ENCODE data around the gene SIAE.
"Not testable (repeated sequence)": the region's sequence is repeated elsewhere in the genome, so short reads cannot be mapped to it uniquely, and the experiment has no call there.

The SIAE gene

DNA sequence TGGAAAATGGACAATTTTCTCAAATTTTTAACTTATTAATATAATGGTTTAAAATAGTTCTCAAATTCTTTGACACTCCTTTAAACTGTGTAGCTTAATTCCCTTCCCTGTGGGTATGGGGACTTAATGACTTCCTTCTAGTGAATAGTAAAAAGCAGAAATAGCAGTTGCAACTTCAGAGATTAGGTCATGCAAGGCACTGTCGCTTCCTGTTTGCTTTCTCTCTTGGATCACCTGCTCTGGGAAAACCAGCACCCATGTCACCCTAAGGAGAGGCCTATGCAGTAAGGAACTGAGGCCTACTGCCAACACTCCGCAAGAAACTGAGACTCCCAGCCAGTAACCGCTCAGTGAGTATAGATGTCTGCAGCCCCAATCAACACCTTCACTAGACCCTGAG, 67.8 kb downstream of the SIAE start:
- Mint-ChIP-seq H3K36me3 (ENCODE audit: low read depth) (no peaks in the 10 kb centered on the region), H3K4me1 (no peaks in the 10 kb centered on the region), H3K9me3 (no peaks in the 10 kb centered on the region), H3K4me3 (no peak overlapping the region), H3K27ac (no peak overlapping the region), H3K27me3 (ENCODE audit: low read depth, poor library complexity) (peaks cover 4% of the 10 kb centered on the region)
- TF ChIP-seq, protein P1, sequence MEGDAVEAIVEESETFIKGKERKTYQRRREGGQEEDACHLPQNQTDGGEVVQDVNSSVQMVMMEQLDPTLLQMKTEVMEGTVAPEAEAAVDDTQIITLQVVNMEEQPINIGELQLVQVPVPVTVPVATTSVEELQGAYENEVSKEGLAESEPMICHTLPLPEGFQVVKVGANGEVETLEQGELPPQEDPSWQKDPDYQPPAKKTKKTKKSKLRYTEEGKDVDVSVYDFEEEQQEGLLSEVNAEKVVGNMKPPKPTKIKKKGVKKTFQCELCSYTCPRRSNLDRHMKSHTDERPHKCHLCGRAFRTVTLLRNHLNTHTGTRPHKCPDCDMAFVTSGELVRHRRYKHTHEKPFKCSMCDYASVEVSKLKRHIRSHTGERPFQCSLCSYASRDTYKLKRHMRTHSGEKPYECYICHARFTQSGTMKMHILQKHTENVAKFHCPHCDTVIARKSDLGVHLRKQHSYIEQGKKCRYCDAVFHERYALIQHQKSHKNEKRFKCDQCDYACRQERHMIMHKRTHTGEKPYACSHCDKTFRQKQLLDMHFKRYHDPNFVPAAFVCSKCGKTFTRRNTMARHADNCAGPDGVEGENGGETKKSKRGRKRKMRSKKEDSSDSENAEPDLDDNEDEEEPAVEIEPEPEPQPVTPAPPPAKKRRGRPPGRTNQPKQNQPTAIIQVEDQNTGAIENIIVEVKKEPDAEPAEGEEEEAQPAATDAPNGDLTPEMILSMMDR (IDR thresholded peaks at IDR 0.05) = no peak
- no peak for DNase-seq

DNA sequence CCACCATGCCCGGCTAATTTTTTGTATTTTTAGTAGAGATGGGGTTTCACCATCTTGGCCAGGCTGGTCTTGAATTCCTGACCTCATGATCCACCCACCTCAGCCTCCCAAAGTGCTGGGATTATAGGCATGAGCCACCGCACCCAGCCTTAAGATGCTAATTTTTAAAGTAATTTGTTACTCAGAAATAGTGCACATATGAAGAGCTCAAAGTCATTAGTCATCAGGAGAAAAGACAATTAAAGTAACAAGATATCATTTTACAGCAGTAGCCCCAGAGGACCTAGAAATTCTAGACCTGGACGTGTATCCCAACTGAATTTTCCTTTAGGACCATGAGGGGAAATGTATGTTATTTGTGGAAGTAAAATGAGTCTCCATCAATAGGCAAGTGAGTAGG, 70.8 kb downstream of the SIAE start:
- H3K27me3 Mint-ChIP-seq (ENCODE audit: low read depth, poor library complexity) = peaks cover 11% of the 10 kb centered on the region
- not testable (repeated sequence) for DNase-seq; H3K4me1 Mint-ChIP-seq; H3K4me3 Mint-ChIP-seq; H3K36me3 Mint-ChIP-seq (ENCODE audit: low read depth); H3K9me3 Mint-ChIP-seq
- H3K27ac Mint-ChIP-seq = peak overlapping the region; percentile 40

DNA sequence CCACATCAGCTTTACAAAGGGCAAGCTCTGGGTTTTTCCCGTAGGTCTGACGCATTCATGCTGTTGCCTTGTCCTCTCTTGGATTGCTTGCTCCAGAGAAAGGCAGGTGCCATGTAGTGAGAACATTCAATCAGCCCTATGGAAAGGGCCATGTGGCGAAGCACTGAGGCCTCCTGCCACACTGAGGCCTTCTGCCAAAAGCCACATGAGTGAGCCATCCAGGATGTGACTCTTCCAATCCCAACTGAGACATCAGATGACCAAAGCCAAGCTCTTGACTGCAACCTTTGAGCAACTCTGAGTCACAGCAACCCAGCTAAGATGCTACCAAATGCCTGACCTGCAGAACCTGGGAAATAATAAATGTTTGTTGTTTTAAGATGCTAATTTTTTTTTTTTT, 71.3 kb downstream of the SIAE start:
- H3K27me3 Mint-ChIP-seq (ENCODE audit: low read depth, poor library complexity) = peaks cover 11% of the 10 kb centered on the region
- no peak overlapping the region for H3K27ac Mint-ChIP-seq
- H3K4me3 Mint-ChIP-seq = no peak overlapping the region
- H3K36me3 Mint-ChIP-seq (ENCODE audit: low read depth) = no peaks in the 10 kb centered on the region
- no peaks in the 10 kb centered on the region for H3K9me3 Mint-ChIP-seq
- no peak for DNase-seq
- H3K4me1 Mint-ChIP-seq = no peaks in the 10 kb centered on the region
- TF ChIP-seq, protein P1 (IDR thresholded peaks at IDR 0.05) = no peak

DNA sequence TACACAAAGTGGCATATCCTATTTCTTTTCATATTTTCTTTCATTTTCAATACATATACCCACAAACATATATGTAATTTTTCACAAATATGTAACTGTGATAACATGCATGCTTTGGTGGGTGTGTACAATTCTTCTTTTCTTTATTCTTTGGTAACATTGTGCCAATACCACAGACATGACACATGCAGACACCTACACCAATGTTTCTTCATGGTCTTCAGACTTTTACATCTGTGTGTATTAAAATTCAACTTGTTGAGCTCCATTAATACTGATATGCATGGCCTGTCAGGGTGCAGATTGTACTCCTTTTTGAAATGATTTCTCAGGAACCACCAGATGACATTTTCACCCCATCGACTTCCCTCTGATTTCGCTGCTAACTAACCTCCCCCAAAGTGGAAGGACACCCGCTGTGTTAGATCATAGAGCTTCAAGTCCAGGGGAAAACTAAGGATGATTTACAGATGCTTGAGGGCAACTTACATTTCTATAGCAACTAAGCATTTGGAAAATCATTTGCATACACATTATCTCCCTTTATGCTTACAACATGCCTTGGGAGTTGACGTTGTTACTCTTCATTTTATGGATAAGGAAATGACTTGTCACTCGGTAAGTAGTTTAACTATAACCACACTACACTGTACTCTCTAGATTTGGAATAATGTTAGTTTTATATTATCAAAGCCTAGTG, 72.8 kb downstream of the SIAE start:
- Mint-ChIP-seq H3K9me3 (no peaks in the 10 kb centered on the region), H3K36me3 (ENCODE audit: low read depth) (no peaks in the 10 kb centered on the region), H3K4me1 (no peaks in the 10 kb centered on the region), H3K4me3 (no peak overlapping the region), H3K27me3 (ENCODE audit: low read depth, poor library complexity) (peaks cover 11% of the 10 kb centered on the region), H3K27ac (no peak overlapping the region)
- TF ChIP-seq, protein P1 (IDR thresholded peaks at IDR 0.05) = no peak
- DNase-seq = no peak

DNA sequence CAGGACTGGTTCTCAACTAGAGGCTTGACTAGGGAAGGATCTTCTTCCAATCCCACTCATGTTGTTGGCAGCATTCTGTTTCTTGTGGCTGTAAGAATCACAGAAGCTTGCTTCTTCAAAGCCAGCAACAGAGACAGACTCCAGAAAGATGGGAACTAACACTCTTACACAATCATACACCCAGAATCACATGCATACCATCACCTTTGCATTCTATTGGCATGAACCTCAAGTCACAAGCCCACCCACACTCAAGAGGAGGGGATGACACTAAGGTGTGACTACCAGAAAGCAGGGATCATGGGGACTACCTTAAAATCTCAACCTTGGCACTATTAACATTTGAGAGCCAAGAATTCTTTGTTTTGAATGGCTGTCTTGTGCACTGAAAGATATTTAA, 75.9 kb downstream of the SIAE start:
- Mint-ChIP-seq H3K9me3 (no peaks in the 10 kb centered on the region), H3K4me3 (no peak overlapping the region), H3K27me3 (ENCODE audit: low read depth, poor library complexity) (peaks cover 11% of the 10 kb centered on the region), H3K4me1 (no peaks in the 10 kb centered on the region), H3K36me3 (ENCODE audit: low read depth) (no peaks in the 10 kb centered on the region), H3K27ac (no peak overlapping the region)
- no peak for DNase-seq
- TF ChIP-seq, protein P1 (IDR thresholded peaks at IDR 0.05) = no peak

DNA sequence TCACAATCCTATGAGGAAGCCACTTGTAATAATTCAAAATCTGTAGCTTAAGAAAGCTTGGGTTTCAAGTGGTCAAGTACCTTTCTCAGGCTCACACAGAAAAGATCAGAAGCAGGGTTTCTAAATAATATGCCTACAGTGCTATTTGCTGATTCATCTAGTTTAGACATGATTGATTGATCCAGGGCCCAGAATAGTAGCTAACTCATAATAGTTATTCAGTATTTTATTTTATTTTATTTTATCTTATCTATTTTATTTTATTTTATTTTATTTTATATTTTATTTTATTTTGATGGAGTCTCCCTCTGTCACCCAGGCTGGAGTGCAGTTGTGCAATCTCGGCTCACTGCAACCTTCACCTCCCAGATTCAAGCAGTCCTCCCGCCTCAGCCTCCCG, 78.2 kb downstream of the SIAE start:
- Mint-ChIP-seq H3K36me3 (ENCODE audit: low read depth) (no peaks in the 10 kb centered on the region), H3K4me1 (no peaks in the 10 kb centered on the region), H3K27me3 (ENCODE audit: low read depth, poor library complexity) (peaks cover 11% of the 10 kb centered on the region), H3K4me3 (no peak overlapping the region), H3K27ac (no peak overlapping the region), H3K9me3 (no peaks in the 10 kb centered on the region)
- DNase-seq = no peak
- TF ChIP-seq, protein P1 (IDR thresholded peaks at IDR 0.05) = no peak
